Kidney (tissue), 14 donors: ENCODE measurements around the gene SEMA4A. TPM values are rescaled to one million over a fixed set of nuclear protein-coding genes. Genes with fewer than 3 reads are reported as not detected.

ENCODE experiments used
- DNase-seq, 5 donors: peaks; one replicate each; pipeline ENCODE4 v3.0.0-alpha.2; 2013 to 2020
- FAIRE-seq: peaks from 2 replicates; lab custom pipeline; 2012; peaks lifted over from hg19 to GRCh38; lab: Jason Lieb, UNC
- H3K27ac ChIP-seq, 2 donors: one replicate each; pipeline ENCODE4 v1.7.0; 2013; ENCODE audit warnings: low read depth in 2 of 2, low read length in 2 of 2, inconsistent platforms in 1 of 2
- H3K27me3 ChIP-seq: one replicate; pipeline ENCODE4 v1.7.1; 2013; ENCODE audit warnings: low read length, inconsistent platforms; ENCODE audit not compliant: control insufficient read depth, insufficient read depth
- H3K36me3 ChIP-seq, 3 donors: one replicate each; pipeline versions ENCODE4 v1.7.0 to v1.7.1; 2013; ENCODE audit warnings: low read length in 3 of 3, control low read depth in 1 of 3, inconsistent platforms in 1 of 3; ENCODE audit not compliant: insufficient read depth in 3 of 3, control insufficient read depth in 2 of 3
- H3K4me1 ChIP-seq, 3 donors: one replicate each; pipeline versions ENCODE4 v1.7.0 to v1.7.1; 2013; ENCODE audit warnings: low read length in 3 of 3, inconsistent platforms in 1 of 3, low read depth in 1 of 3; ENCODE audit not compliant: control insufficient read depth in 2 of 3, insufficient read depth in 2 of 3
- H3K4me3 ChIP-seq, 3 donors: one replicate each; pipeline versions ENCODE4 v1.7.0 to v1.8.1; 2013; ENCODE audit warnings: low read length in 3 of 3, control low read depth in 1 of 3, inconsistent platforms in 1 of 3
- H3K9ac ChIP-seq, 3 donors: one replicate each; pipeline versions ENCODE4 v1.7.0 to v1.7.1; 2013; ENCODE audit warnings: low read length in 3 of 3, control low read depth in 1 of 3, inconsistent platforms in 1 of 3
- H3K9me3 ChIP-seq, 3 donors: one replicate each; pipeline versions ENCODE4 v1.7.0 to v1.7.1; 2013; ENCODE audit warnings: low read length in 3 of 3, control low read depth in 1 of 3, inconsistent platforms in 1 of 3; ENCODE audit not compliant: control insufficient read depth in 2 of 3, insufficient read depth in 1 of 3
- CTCF ChIP-seq: IDR thresholded peaks from 3 replicates; pipeline ENCODE4 v1.5.1; 2012; ENCODE audit warnings: mild to moderate bottlenecking, moderate library complexity, borderline replicate concordance; ENCODE audit not compliant: insufficient read depth; ENCODE audit errors: extremely low read depth
- intact Hi-C: fragments of 100-400 bp; cut with DNase I; formaldehyde crosslinking; loops from one replicate; pipeline ENCODE4 v1.11.1; 2022
- polyA plus RNA-seq: library from polyadenylated mRNA; stranded (reverse); fragments of 350-450 nt; fragmentation: Illumina TruSeq; extraction: RNeasy Lipid Tissue Mini Kit (QIAGEN cat#74804); gene quantifications from one replicate; pipeline ENCODE4 v1.2.3, GENCODE V29; 2014; ENCODE audit warnings: low read depth, low replicate concordance; ENCODE audit not compliant: insufficient read depth
- total RNA-seq: library from RNA; stranded (reverse); fragmentation: NEBNext Ultra II Directional; extraction: Animal tissue kit (Norgen Biotek cat#: 25700); gene quantifications from one replicate; pipeline ENCODE4 v1.2.1, GENCODE V29; 2021
- donor health status: control.
- donor health status: control.
- donor health status: control.
- donor health status: control.
- donor health status: control.
- donor health status: DM: yes; HTN: yes; CAD: no.
- donor health status: Normal renal cell carcinoma (clear cell type).

The SEMA4A gene
- total and polyA plus RNA-seq, 2 donors from 2014 or later, result 16.4 to 45.9 TPM

- H3K4me1 ChIP-seq, result peaks cover 0 to 2% (median 0%) of the 10 kb centered on the region in 3 donors
- intact Hi-C loops, result loop anchor here (5.0 kb wide), 1 partner anchor 78 kb away; no protein-coding TSS in a partner anchor
- no peaks in the 10 kb centered on the region for H3K9me3 ChIP-seq
- H3K27me3 ChIP-seq, result no peaks in the 10 kb centered on the region
- no peak overlapping the region for H3K4me3 ChIP-seq
- no peak overlapping the region for H3K27ac ChIP-seq
- no peak for TF ChIP-seq CTCF
- no peak for DNase-seq
- no peak overlapping the region for H3K9ac ChIP-seq
- FAIRE-seq, result no peak
- H3K36me3 ChIP-seq, result peaks cover 3 to 30% (median 22%) of the 10 kb centered on the region in 3 donors
Measured at GRCh38 chr1:156225677-156226014, 72.3 kb downstream of the SEMA4A start.

DNA sequence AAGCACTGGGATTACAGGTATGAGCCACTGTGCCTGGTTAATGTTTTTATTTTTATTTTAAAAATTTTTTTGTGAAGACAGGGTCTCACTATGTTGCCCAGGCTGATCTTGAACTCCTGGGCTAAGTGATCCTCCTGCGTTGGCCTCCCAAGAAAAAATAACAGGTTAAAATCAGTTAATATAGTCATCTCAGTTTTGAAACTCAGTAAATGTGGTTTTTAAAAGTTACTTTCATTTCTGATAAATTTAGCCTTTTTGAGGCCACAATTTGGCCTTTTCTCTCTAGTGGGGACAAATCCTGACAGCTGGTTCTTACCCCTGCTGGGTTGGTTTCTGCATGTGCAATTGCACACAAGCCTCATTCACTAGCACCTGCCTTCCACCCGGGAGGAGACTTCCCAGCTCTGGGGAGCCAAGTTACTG, 72.7 kb downstream of the SEMA4A start:
- Histone ChIP-seq H3K9ac (no peak overlapping the region), H3K9me3 (no peaks in the 10 kb centered on the region), H3K4me3 (no peak overlapping the region), H3K27me3 (no peaks in the 10 kb centered on the region), H3K27ac (no peak overlapping the region), H3K4me1 (peaks cover 0 to 2% (median 0%) of the 10 kb centered on the region in 3 donors), H3K36me3 (peaks cover 3 to 25% (median 19%) of the 10 kb centered on the region in 3 donors)
- no peak for TF ChIP-seq CTCF
- DNase-seq, result no peak
- no peak for FAIRE-seq
- intact Hi-C loops, result loop anchor here (5.0 kb wide), 1 partner anchor 79 kb away; no protein-coding TSS in a partner anchor

DNA sequence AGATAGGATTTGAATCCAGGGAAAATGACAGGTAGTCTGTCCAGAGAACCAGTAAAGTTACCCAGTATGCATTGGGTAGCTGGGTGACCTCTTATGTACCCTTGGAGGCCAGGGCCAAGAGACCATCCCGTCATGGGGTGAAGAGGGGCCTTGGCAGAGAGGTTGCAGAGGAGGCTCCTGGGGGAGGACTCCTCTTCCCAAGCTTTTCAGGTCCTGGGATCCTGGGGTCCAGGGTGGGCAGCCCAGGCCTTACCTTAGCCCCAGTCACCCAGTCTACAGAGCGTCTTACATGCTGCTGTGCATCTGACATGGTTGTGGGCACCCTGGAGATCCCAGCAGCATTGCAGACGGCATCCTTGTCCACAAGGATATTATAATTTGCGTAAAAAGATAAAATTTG, 73.4 kb downstream of the SEMA4A start:
- Histone ChIP-seq H3K9me3 (no peaks in the 10 kb centered on the region), H3K27ac (no peak overlapping the region), H3K4me3 (no peak overlapping the region), H3K9ac (no peak overlapping the region), H3K27me3 (no peaks in the 10 kb centered on the region), H3K4me1 (peaks cover 0 to 2% (median 0%) of the 10 kb centered on the region in 3 donors), H3K36me3 (peaks cover 0 to 18% (median 14%) of the 10 kb centered on the region in 3 donors)
- FAIRE-seq, result no peak
- no peak for TF ChIP-seq CTCF
- intact Hi-C loops, result loop anchor here (5.0 kb wide), 1 partner anchor 79 kb away; no protein-coding TSS in a partner anchor
- DNase-seq, result no peak

Other genes starting within 250 kb of the SEMA4A start
- gene RIT1, start 242.2 kb upstream of the SEMA4A start, total RNA-seq, result 40.8 TPM
- 33.2 TPM for gene RIT1, start 242.2 kb upstream of the SEMA4A start, polyA plus RNA-seq
- gene KHDC4, start 219.2 kb upstream of the SEMA4A start, total RNA-seq, result 57.4 TPM
- 19.8 TPM for gene KHDC4, start 219.2 kb upstream of the SEMA4A start, polyA plus RNA-seq
- not detected for gene RXFP4, start 211.9 kb upstream of the SEMA4A start, total RNA-seq
- gene RXFP4, start 211.9 kb upstream of the SEMA4A start, polyA plus RNA-seq, result 0.32 TPM
- gene ARHGEF2, start 175.0 kb upstream of the SEMA4A start, total RNA-seq, result 99.6 TPM
- 32.3 TPM for gene ARHGEF2, start 175.0 kb upstream of the SEMA4A start, polyA plus RNA-seq
- 175 TPM for gene SSR2, start 132.6 kb upstream of the SEMA4A start, total RNA-seq
- 300 TPM for gene SSR2, start 132.6 kb upstream of the SEMA4A start, polyA plus RNA-seq
- gene UBQLN4, start 99.8 kb upstream of the SEMA4A start, total RNA-seq, result 24.5 TPM
- gene UBQLN4, start 99.8 kb upstream of the SEMA4A start, polyA plus RNA-seq, result 24.6 TPM
- gene LAMTOR2, start 98.8 kb upstream of the SEMA4A start, total RNA-seq, result 50.8 TPM
- 200 TPM for gene LAMTOR2, start 98.8 kb upstream of the SEMA4A start, polyA plus RNA-seq
- 51.4 TPM for gene RAB25, start 92.4 kb upstream of the SEMA4A start, total RNA-seq
- gene RAB25, start 92.4 kb upstream of the SEMA4A start, polyA plus RNA-seq, result 73.0 TPM
- 1.7 TPM for gene MEX3A, start 71.1 kb upstream of the SEMA4A start, total RNA-seq
- 1.0 TPM for gene MEX3A, start 71.1 kb upstream of the SEMA4A start, polyA plus RNA-seq
- gene LMNA, start 38.9 kb upstream of the SEMA4A start, total RNA-seq, result 384 TPM
- 145 TPM for gene LMNA, start 38.9 kb upstream of the SEMA4A start, polyA plus RNA-seq
- 28.1 TPM for gene SLC25A44, start 40.5 kb downstream of the SEMA4A start, total RNA-seq
- gene SLC25A44, start 40.5 kb downstream of the SEMA4A start, polyA plus RNA-seq, result 29.0 TPM
- 65.6 TPM for gene PMF1, start 59.4 kb downstream of the SEMA4A start, total RNA-seq
- 110 TPM for gene PMF1, start 59.4 kb downstream of the SEMA4A start, polyA plus RNA-seq
- 1.8 TPM for gene BGLAP, start 88.6 kb downstream of the SEMA4A start, total RNA-seq
- 1.7 TPM for gene BGLAP, start 88.6 kb downstream of the SEMA4A start, polyA plus RNA-seq
- 4.2 TPM for gene PAQR6, start 94.5 kb downstream of the SEMA4A start, total RNA-seq
- gene PAQR6, start 94.5 kb downstream of the SEMA4A start, polyA plus RNA-seq, result 2.0 TPM
- gene SMG5, start 129.2 kb downstream of the SEMA4A start, total RNA-seq, result 69.5 TPM
- 46.1 TPM for gene SMG5, start 129.2 kb downstream of the SEMA4A start, polyA plus RNA-seq
- gene TMEM79, start 130.7 kb downstream of the SEMA4A start, total RNA-seq, result 2.7 TPM
- 3.9 TPM for gene TMEM79, start 130.7 kb downstream of the SEMA4A start, polyA plus RNA-seq
- 52.4 TPM for gene GLMP, start 142.1 kb downstream of the SEMA4A start, total RNA-seq
- gene GLMP, start 142.1 kb downstream of the SEMA4A start, polyA plus RNA-seq, result 154 TPM
- not detected for gene VHLL, start 145.7 kb downstream of the SEMA4A start, total RNA-seq
- not detected for gene VHLL, start 145.7 kb downstream of the SEMA4A start, polyA plus RNA-seq
- 149 TPM for gene CCT3, start 184.7 kb downstream of the SEMA4A start, total RNA-seq
- 181 TPM for gene CCT3, start 184.7 kb downstream of the SEMA4A start, polyA plus RNA-seq
- gene TSACC, start 184.9 kb downstream of the SEMA4A start, total RNA-seq, result not detected
- 1.1 TPM for gene TSACC, start 184.9 kb downstream of the SEMA4A start, polyA plus RNA-seq
- gene RHBG, start 215.6 kb downstream of the SEMA4A start, total RNA-seq, result 4.2 TPM
- 61.9 TPM for gene RHBG, start 215.6 kb downstream of the SEMA4A start, polyA plus RNA-seq